GM23338 (cell line): ENCODE measurements around the gene CEBPG. TPM values are rescaled to one million over a fixed set of nuclear protein-coding genes. Genes with fewer than 3 reads are reported as not detected.

Source experiments
- ATAC-seq: fragments of 200-7000 bp; cut with Tn5 transposase; 3 replicates; pipeline ENCODE4 v1.9.1; 2020
- DNase-seq: peaks from one replicate; pipeline ENCODE4 v3.0.0-alpha.2; 2015; ENCODE audit warnings: low spot score
- H2AFZ ChIP-seq: fragments of 200-600 bp; sonication (generic); 2 replicates; pipeline ENCODE4 v1.8.0; 2016; ENCODE audit warnings: antibody characterized with exemption, mild to moderate bottlenecking, moderate library complexity
- H3F3A ChIP-seq: fragments of 200-600 bp; sonication (generic); replicated peaks from 2 replicates; pipeline ENCODE4 v1.8.0; 2017; ENCODE audit warnings: antibody characterized with exemption, mixed run types, low read depth
- H3K27ac ChIP-seq: fragments of 200-600 bp; sonication (generic); 2 replicates; pipeline ENCODE4 v1.6.1; 2016; ENCODE audit warnings: low read depth
- H3K27me3 ChIP-seq: fragments of 200-600 bp; sonication (generic); 2 replicates; pipeline ENCODE4 v1.8.0; 2016; ENCODE audit warnings: mild to moderate bottlenecking, mixed run types, moderate library complexity; ENCODE audit not compliant: insufficient read depth
- H3K36me3 ChIP-seq: fragments of 200-600 bp; sonication (generic); 2 replicates; pipeline ENCODE4 v1.8.0; 2016; ENCODE audit warnings: mild to moderate bottlenecking; ENCODE audit not compliant: insufficient read depth
- H3K4me1 ChIP-seq: fragments of 200-600 bp; sonication (generic); 2 replicates; pipeline ENCODE4 v1.8.0; 2016; ENCODE audit warnings: mild to moderate bottlenecking, moderate library complexity; ENCODE audit not compliant: insufficient read depth
- H3K4me2 ChIP-seq: fragments of 200-600 bp; sonication (generic); 2 replicates; pipeline ENCODE4 v1.7.1; 2017; ENCODE audit warnings: mixed run types
- H3K4me3 ChIP-seq: fragments of 200-600 bp; sonication (generic); 2 replicates; pipeline ENCODE4 v1.6.1; 2016; ENCODE audit warnings: mixed run types
- H3K79me2 ChIP-seq: fragments of 200-600 bp; sonication (generic); replicated peaks from 2 replicates; pipeline ENCODE4 v1.8.0; 2017; ENCODE audit warnings: mild to moderate bottlenecking; ENCODE audit not compliant: insufficient read depth
- H3K9me2 ChIP-seq: fragments of 200-600 bp; sonication (generic); 2 replicates; pipeline ENCODE4 v1.8.0; 2017; ENCODE audit not compliant: insufficient read depth
- H4K20me1 ChIP-seq: fragments of 200-600 bp; sonication (generic); replicated peaks from 2 replicates; pipeline ENCODE4 v1.8.0; 2017; ENCODE audit warnings: mild to moderate bottlenecking; ENCODE audit not compliant: insufficient read depth
- H3K27ac Mint-ChIP-seq: 2 replicates; pipeline ENCODE4 v1.8.0; 2020; ENCODE audit warnings: inconsistent platforms, mild to moderate bottlenecking, moderate library complexity, mixed read lengths
- H3K27me3 Mint-ChIP-seq: 3 replicates; pipeline ENCODE4 v1.8.0; 2022; ENCODE audit warnings: low read depth, mild to moderate bottlenecking, moderate library complexity, mixed read lengths, inconsistent platforms; ENCODE audit not compliant: insufficient read depth, poor library complexity
- H3K36me3 Mint-ChIP-seq: 3 replicates; pipeline ENCODE4 v1.8.0; 2021; ENCODE audit warnings: low read depth, mild to moderate bottlenecking, inconsistent platforms, moderate library complexity, mixed read lengths
- H3K4me1 Mint-ChIP-seq: 3 replicates; pipeline ENCODE4 v1.8.0; 2020; ENCODE audit warnings: mild to moderate bottlenecking, inconsistent platforms, mixed read lengths
- H3K4me3 Mint-ChIP-seq: 3 replicates; pipeline ENCODE4 v1.8.0; 2021; ENCODE audit warnings: moderate library complexity, mild to moderate bottlenecking, inconsistent platforms, mixed read lengths
- H3K9me3 Mint-ChIP-seq: 3 replicates; pipeline ENCODE4 v1.8.0; 2020; ENCODE audit warnings: moderate library complexity, mild to moderate bottlenecking, inconsistent platforms, mixed read lengths
- CREB1 ChIP-seq: fragments of 250-450 bp; sonication (Bioruptor Pico); IDR thresholded peaks from 2 replicates; pipeline ENCODE4 v1.5.0; 2020; ENCODE audit warnings: low read depth, mild to moderate bottlenecking, moderate library complexity
- EZH2 ChIP-seq: fragments of 200-600 bp; sonication (generic); IDR thresholded peaks from one replicate; pipeline ENCODE4 v1.8.0; 2017; ENCODE audit warnings: antibody characterized with exemption, mild to moderate bottlenecking, low read depth; ENCODE audit not compliant: unreplicated experiment
- EZH2phosphoT487 ChIP-seq: fragments of 200-600 bp; sonication (generic); IDR thresholded peaks from one replicate; pipeline ENCODE4 v1.8.1; 2018; ENCODE audit warnings: antibody characterized with exemption; ENCODE audit not compliant: unreplicated experiment
- JUNB ChIP-seq: IDR thresholded peaks from one replicate; pipeline ENCODE4 v1.6.1; 2016; ENCODE audit warnings: antibody characterized with exemption; ENCODE audit not compliant: unreplicated experiment
- NANOG ChIP-seq: IDR thresholded peaks from 2 replicates; pipeline ENCODE4 v1.6.1; 2016; ENCODE audit warnings: antibody characterized with exemption, borderline replicate concordance
- STAT1 ChIP-seq: IDR thresholded peaks from one replicate; pipeline ENCODE4 v1.6.1; 2016; ENCODE audit warnings: antibody characterized with exemption; ENCODE audit not compliant: unreplicated experiment
- ZNF114 ChIP-seq: fragments of 250-450 bp; sonication (Bioruptor Pico); IDR thresholded peaks from 2 replicates; pipeline ENCODE4 v1.5.0; 2020; ENCODE audit warnings: mild to moderate bottlenecking, moderate library complexity
- ZNF331 ChIP-seq: fragments of 250-450 bp; sonication (Bioruptor Pico); IDR thresholded peaks from 2 replicates; pipeline ENCODE4 v1.5.0; 2020; ENCODE audit warnings: low read depth, mild to moderate bottlenecking, moderate library complexity
- polyA plus RNA-seq: library from polyadenylated mRNA; unstranded; fragments of >200 nt; fragmentation: Nextera tagmentation; extraction: Ambion mirVana; gene quantifications from 2 replicates; pipeline ENCODE4 v1.2.1, GENCODE V29; 2016
- total RNA-seq: library from RNA; depleted of rRNA; stranded (reverse); fragments of >200 nt; shearing (Covaris generic); gene quantifications from 2 replicates; pipeline ENCODE4 v1.2.3, GENCODE V29; 2014
- TF ChIP-seq, protein P1 (sequence below), 2 experiments: fragments of 200-600 bp in 1 of 2; sonication (generic) in 1 of 2; conservative IDR thresholded peaks; 2 replicates each; pipeline versions ENCODE4 v1.5.1 to v1.6.1; 2016 to 2017; ENCODE audit warnings: antibody characterized with exemption in 2 of 2, low read depth in 2 of 2, mild to moderate bottlenecking in 2 of 2, moderate library complexity in 1 of 2
- TF ChIP-seq, protein P2 (sequence below): IDR thresholded peaks from 2 replicates; pipeline ENCODE4 v1.6.1; 2016; ENCODE audit warnings: antibody characterized with exemption
- TF ChIP-seq, protein P3 (sequence below): IDR thresholded peaks from one replicate; pipeline ENCODE4 v1.6.1; 2018; ENCODE audit warnings: antibody characterized with exemption; ENCODE audit not compliant: unreplicated experiment

CEBPG gene
- total and polyA plus RNA-seq, 2 experiments from 2014 or later = 25.9 to 50.2 TPM

DNA sequence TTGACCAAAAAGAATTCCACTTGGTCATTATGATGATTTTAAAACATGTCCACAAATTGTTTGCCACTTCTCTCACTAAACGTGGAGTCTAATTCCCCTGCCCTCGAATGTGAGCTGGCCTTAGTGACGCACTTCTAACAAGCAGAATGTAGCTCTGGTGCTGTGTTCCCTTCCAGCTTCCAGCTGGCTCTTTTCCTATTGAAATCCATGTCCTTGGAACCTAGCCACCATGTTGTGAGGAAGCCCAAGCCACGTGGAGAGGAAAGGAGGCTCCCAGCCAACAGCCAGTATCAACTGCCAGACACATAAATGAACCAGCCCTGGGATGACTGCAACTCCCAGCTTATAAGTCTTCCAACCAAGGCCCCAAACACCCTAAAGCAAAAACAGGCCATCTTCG lies 47.6 kb upstream of the CEBPG start (continued):
- no peak for TF ChIP-seq EZH2phosphoT487
- TF ChIP-seq, protein P1, sequence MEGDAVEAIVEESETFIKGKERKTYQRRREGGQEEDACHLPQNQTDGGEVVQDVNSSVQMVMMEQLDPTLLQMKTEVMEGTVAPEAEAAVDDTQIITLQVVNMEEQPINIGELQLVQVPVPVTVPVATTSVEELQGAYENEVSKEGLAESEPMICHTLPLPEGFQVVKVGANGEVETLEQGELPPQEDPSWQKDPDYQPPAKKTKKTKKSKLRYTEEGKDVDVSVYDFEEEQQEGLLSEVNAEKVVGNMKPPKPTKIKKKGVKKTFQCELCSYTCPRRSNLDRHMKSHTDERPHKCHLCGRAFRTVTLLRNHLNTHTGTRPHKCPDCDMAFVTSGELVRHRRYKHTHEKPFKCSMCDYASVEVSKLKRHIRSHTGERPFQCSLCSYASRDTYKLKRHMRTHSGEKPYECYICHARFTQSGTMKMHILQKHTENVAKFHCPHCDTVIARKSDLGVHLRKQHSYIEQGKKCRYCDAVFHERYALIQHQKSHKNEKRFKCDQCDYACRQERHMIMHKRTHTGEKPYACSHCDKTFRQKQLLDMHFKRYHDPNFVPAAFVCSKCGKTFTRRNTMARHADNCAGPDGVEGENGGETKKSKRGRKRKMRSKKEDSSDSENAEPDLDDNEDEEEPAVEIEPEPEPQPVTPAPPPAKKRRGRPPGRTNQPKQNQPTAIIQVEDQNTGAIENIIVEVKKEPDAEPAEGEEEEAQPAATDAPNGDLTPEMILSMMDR (conservative IDR thresholded peaks at IDR 0.05; ENCODE audit: low read depth in 2 of 2) = no peak
- no peak for TF ChIP-seq ZNF331
- TF ChIP-seq STAT1 = no peak
- no peak for TF ChIP-seq ZNF114 (CRISPR knock-in tag)
- TF ChIP-seq NANOG = no peak
- no peak for TF ChIP-seq EZH2
- TF ChIP-seq, protein P2, sequence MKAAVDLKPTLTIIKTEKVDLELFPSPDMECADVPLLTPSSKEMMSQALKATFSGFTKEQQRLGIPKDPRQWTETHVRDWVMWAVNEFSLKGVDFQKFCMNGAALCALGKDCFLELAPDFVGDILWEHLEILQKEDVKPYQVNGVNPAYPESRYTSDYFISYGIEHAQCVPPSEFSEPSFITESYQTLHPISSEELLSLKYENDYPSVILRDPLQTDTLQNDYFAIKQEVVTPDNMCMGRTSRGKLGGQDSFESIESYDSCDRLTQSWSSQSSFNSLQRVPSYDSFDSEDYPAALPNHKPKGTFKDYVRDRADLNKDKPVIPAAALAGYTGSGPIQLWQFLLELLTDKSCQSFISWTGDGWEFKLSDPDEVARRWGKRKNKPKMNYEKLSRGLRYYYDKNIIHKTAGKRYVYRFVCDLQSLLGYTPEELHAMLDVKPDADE = no peak

DNA sequence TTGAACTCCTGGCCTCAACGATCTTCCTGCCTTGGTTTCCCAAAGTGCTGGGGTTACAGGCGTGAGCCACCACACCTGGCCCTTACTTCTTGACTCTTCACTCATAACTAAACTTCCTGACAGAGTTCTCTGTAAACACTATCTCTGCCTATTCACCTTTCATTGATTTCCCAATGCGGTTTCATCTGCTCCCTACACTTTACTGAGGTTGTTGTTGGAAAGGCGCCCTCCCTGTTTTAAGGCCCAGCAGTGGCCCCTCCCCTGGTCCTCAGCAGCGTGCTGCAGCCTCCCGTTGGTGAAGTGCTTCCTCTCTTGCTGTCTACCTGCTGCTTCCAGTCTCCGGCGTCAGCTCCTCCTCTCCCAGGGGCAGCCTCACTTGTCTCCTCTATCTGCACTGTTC lies 44.4 kb upstream of the CEBPG start:
- Mint-ChIP-seq H3K36me3 (no peaks in the 10 kb centered on the region), H3K9me3 (peaks cover 3% of the 10 kb centered on the region; the same call in 1 of the 3 replicates), H3K27ac (no peak overlapping the region), H3K27me3 (peaks cover 6% of the 10 kb centered on the region), H3K4me3 (no peak overlapping the region), H3K4me1 (peaks cover 5% of the 10 kb centered on the region)
- Histone ChIP-seq H3K36me3 (no peaks in the 10 kb centered on the region), H3F3A (no peaks in the 10 kb centered on the region), H3K27me3 (no peaks in the 10 kb centered on the region), H2AFZ (no peak overlapping the region), H3K4me2 (no peak overlapping the region), H3K27ac (no peak overlapping the region), H3K79me2 (no peaks in the 10 kb centered on the region), H3K4me3 (no peak overlapping the region), H3K9me2 (no peaks in the 10 kb centered on the region), H4K20me1 (no peaks in the 10 kb centered on the region), H3K4me1 (no peaks in the 10 kb centered on the region)
- ATAC-seq (no peak; the same call in 2 of the 3 replicates), DNase-seq (no peak)
- no peak for TF ChIP-seq JUNB

DNA sequence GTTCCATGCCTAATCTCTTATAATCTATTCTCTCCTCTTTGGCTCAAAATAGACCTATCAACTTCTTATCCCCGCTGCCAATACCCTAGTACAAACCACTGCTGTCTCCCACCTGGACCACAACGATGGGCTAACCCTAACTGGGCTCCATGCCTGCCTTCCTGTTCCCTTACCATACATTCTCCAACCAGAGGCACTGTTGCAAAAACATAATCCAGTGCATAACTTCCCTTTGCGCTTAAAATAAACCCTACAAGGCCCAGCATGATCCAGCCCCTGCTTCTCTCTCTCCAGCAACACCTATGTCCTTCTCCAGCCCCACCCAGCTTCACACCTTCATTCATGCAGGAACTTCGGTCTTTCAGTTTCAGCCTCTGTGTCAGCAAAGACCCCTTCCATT lies 43.8 kb upstream of the CEBPG start:
- H4K20me1 ChIP-seq = no peaks in the 10 kb centered on the region
- H3K4me2 ChIP-seq = no peak overlapping the region
- Mint-ChIP-seq H3K36me3 (no peaks in the 10 kb centered on the region), H3K9me3 (peaks cover 3% of the 10 kb centered on the region; the same call in 1 of the 3 replicates), H3K27ac (no peak overlapping the region), H3K27me3 (peaks cover 6% of the 10 kb centered on the region), H3K4me1 (peaks cover 5% of the 10 kb centered on the region), H3K4me3 (no peak overlapping the region)
- TF ChIP-seq ZNF331 (no peak), CREB1 (no peak), NANOG (no peak)
- TF ChIP-seq, protein P2 = no peak
- TF ChIP-seq, protein P3, sequence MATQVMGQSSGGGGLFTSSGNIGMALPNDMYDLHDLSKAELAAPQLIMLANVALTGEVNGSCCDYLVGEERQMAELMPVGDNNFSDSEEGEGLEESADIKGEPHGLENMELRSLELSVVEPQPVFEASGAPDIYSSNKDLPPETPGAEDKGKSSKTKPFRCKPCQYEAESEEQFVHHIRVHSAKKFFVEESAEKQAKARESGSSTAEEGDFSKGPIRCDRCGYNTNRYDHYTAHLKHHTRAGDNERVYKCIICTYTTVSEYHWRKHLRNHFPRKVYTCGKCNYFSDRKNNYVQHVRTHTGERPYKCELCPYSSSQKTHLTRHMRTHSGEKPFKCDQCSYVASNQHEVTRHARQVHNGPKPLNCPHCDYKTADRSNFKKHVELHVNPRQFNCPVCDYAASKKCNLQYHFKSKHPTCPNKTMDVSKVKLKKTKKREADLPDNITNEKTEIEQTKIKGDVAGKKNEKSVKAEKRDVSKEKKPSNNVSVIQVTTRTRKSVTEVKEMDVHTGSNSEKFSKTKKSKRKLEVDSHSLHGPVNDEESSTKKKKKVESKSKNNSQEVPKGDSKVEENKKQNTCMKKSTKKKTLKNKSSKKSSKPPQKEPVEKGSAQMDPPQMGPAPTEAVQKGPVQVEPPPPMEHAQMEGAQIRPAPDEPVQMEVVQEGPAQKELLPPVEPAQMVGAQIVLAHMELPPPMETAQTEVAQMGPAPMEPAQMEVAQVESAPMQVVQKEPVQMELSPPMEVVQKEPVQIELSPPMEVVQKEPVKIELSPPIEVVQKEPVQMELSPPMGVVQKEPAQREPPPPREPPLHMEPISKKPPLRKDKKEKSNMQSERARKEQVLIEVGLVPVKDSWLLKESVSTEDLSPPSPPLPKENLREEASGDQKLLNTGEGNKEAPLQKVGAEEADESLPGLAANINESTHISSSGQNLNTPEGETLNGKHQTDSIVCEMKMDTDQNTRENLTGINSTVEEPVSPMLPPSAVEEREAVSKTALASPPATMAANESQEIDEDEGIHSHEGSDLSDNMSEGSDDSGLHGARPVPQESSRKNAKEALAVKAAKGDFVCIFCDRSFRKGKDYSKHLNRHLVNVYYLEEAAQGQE = no peak
- DNase-seq = no peak
- no peak for ATAC-seq
- H3K27me3 ChIP-seq = no peaks in the 10 kb centered on the region
- no peak overlapping the region for H2AFZ ChIP-seq
- H3K27ac ChIP-seq = no peak overlapping the region
- H3K79me2 ChIP-seq = no peaks in the 10 kb centered on the region
- no peak overlapping the region for H3K4me3 ChIP-seq
- H3K4me1 ChIP-seq = no peaks in the 10 kb centered on the region
- no peaks in the 10 kb centered on the region for H3K36me3 ChIP-seq
- H3F3A ChIP-seq = no peaks in the 10 kb centered on the region
- no peaks in the 10 kb centered on the region for H3K9me2 ChIP-seq
